Endometrium (tissue), 2 donors: ENCODE results near the gene LDAF1.
"Not testable (repeated sequence)": the region's sequence is repeated elsewhere in the genome, so short reads cannot be mapped to it uniquely, and the experiment has no call there.

Experiments used
- FAIRE-seq: peaks from 2 replicates; lab custom pipeline; 2012; peaks lifted over from hg19 to GRCh38; lab: Jason Lieb, UNC
- donor health status: control.
- donor health status: control.

The LDAF1 gene

DNA sequence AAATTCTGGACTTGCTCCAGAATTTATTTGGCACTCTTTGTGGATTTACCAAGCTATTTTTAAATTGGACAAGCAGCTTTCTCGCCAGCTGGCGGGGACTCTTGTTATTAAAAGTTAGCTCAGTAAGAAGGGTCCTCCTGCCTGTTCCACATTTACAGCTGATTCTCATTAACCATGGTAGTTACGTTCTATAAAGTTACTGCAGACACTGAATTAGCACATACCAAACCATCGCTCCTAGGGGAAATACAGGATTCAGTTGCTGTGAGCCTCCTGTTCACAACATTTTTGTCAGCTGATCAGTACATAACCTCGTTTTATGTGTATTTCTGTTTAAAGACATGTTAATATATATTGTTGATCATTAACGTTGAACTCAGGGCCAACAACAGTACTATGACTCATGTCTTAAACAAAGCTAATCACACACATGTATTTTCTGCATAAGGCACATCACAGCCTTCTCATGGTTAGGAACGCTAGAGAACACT is 4.2 kb downstream of the LDAF1 start:
- no peak for FAIRE-seq

DNA sequence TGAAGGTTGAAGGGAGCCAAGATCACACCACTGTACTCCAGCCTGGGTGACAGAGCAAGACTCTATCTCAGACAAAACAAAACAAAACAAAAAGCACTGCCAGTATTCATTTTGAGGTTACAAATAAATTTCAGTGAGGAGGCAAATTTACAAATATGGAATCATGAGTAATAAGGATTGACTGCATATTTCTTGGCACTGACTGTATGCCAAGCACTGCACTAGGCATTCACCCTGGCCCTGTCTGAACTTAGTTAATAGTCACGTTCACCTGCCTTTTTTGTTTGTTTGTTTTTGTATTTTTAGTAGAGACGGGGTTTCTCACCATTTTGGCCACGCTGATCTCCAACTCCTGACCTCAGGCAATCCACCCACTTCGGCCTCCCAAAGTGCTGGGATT is 5.1 kb downstream of the LDAF1 start:
- FAIRE-seq: no peak

DNA sequence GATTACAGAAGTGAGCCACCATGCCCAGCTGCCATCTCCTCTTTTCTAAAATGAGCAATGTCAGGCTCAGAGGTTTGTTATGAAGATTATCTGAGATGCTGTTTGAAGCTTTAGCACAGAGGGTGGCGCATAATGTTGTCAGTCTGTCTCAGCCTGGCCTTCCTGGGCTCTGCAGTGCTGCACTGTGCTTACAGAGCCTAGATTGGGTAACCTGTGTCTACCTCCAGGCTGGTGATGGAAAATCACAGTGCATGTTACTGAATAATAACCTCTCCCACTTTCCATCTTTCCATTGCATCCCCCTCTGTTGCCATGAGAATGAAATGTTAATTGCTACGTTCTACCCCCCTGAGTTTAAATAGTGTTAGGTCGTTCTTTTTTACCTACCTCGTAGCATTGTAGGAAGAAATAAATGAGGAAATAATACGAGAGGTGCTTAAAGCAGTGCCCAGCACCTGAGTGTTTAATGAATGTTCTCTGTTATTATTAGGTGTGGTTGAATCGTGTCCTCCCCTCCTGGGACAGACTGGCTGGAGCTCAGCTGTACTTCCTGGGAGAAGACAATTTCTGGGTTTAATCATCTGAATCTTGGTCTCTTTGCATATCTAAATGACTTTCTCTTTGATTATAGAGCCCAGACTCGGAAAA is 6.2 kb downstream of the LDAF1 start:
- no peak for FAIRE-seq

DNA sequence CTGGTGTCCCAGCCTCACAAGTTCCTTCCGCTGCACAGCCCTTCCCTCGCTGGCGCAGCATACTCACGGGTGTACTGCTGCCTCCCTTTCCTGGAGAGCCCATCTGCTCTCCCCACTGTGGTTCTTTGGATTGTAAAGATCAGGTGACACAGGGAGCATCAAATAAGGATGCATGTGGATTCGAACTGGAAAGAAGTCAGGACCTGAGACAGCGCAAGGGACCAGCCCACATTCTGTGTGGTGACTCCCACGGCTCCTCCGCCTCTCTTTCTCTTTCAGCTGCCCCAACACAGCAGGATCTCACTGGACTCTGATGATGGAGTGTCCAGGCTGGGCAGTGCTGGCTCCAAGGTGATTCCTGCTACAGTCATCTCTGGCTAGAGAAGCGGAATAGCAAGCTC is 8.1 kb downstream of the LDAF1 start:
- no peak for FAIRE-seq

DNA sequence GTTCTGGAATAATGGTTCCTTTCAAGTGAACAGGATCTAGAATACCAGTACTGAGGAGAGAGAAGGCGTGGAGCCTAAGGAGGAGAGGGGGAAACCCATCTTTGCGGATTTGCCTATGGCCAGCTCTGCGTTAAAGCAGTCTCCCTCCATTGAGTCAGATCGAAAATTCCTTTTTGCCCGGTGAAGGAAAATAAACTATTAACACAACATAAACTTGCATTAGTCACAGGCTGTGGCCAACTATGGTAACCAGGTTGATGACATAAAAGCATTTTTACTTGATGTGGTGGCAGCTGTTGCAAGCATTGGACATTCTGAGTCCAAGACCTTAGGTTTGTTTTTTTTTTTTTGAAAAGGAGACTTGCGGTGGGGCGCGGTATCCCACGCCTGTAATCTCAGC is 8.9 kb downstream of the LDAF1 start:
- FAIRE-seq: no peak

DNA sequence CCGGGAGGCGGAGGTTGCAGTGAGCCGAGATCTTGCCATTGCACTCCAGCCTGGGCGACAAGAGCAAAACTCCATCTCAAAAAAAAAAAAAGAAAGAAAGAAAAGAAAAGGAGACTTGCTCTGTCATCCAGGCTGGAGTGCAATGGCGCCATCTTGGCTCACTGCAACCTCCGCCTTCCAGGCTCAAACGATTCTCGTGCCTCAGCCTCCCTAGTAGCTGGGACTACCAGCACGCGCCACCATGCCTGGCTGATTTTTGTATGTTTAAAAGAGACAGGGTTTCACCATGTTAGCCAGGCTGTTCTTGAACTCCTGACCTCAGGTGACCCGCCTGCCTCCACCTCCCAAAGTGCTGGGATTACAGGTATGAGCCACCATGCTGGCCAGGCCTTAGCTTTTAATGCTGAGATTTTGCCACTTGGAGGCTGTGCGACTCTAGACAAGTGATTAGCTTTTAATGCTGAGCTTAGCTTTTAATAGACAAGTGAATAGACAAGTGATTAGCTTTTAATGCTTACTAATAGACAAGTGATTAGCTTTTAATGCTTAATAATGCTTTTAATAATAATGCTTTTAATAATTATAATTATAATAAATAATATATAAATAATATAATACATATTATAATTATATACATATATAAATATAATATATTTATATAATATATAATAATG is 9.6 kb downstream of the LDAF1 start:
- no peak for FAIRE-seq

DNA sequence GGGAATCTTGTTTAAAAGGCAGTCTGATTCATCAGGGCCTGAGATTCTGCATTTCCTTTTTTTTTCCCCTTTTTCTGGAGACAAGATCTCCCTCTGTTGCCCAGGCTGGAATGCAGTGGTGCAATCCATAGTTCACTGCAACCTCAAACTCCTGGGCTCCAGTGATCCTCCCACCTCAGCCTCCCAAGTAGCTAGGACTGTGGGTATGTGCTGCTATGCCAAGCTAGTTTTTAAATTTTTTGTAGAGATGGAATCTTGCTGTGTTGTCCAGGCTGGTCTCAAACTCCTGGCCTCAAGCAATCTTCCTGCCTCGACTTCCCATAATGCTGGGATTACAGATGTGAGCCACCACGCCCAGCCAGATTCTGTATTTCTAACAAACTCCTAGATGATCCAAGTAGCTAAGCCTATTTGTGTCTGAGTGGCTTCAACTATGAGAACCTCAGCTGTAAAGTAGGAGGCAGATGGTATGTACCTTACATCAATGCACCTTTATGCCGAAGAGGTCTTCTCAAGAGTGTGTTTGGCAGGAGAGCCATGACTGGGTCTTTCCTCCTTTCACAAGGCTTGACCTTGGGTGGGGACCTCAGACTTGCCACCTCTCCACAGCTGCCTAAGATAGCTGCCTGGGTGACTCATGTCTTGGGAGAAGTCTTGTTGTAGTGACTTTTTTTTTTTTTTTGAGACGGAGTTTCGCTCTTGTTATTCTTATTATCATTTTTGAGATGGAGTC is 10.9 kb downstream of the LDAF1 start:
- FAIRE-seq: no peak

DNA sequence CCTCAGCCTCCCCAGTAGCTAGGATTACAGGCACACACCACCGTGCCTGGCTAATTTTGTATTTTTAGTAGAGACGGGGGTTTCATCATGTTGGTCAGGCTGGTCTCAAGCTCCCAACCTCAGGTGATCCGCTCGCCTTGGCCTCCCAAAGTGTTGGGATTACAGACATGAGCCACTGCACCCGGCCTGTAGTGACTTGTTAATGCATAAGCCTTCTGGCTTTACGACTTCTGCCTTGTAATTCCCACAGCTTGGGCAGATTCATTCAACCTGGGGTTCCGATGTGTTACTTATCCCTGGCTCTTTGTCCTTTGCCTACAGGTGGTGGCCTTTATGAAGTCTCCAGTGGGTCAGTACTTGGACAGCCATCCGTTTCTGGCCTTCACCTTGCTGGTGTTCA is 11.6 kb downstream of the LDAF1 start:
- FAIRE-seq: not testable (repeated sequence)

DNA sequence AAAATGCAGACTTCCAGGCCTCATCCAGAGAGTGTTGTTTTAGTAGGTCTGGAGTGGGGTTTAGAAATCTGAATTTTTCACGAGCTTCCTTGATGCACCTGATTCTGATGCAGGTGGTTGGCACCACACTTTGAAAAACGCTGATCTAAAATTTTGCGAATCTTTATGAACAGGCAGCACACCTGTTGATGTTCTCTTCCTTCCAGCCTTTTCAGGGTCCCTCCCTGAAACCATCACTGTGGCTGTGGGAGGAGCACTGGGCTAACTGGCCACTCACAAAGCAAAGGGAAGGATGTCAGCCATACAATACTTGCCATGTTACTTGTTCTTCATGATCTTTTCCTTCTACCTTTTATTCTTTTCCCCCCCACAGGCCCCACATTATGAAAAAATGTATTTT is 14.2 kb downstream of the LDAF1 start:
- no peak for FAIRE-seq

DNA sequence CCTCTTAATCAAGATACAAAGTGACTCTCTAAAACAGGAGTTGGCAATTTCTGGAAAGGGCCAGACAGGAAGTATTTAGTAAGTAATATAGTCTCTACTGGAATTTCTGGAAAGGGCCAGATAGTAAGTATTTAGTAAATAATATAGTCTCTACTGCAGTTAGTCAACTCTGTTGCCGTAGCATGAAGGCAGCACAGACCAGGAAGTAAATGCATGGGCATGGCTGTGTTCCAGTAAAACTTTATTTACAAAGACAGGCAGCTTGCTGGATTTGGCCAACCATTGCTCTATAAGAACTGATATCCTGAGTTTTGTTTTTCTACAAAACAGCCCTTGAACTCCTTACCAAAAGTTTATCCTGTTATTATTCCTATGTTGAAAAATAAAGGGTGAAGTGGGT is 16.9 kb downstream of the LDAF1 start:
- no peak for FAIRE-seq

DNA sequence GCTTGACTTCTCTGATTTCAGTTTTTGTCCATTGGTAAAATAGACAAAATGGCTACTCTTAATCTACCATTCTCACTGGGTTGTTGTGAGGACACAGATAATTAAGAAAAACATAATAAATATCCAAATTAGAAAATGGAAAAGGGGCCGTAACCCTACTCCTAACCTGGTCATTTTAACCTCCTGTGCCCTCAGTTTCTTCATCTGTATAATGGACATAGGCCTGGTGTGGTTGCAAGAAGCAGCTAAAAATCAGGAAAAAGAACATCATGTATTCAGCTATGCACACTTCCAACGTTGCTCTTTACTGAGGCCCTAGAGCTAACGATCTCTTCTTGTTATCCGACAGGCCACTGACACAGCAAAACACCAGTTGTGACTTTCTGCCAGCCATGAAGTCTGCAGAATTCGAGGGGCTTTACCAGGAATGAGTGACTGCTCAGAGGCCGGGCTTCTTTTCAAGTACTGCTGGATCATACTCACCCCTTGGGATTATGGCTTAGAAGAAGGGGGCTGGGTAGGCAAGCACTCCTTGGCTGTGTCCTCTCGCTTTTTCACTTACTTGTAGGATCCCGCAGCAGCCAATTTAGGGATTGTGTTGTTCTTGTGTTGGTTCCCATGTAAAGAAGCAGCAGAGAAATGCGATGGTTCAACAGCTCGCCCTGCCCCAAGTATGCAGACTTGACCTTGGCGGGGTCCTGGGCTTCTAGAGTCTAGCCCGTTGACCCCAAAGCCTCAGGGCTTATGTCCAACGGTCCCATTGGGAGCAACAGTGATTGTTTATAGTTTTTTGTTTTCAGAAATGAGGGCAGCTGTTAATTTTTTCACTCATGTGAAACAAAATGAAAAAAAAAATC is 20.9 kb downstream of the LDAF1 start:
- no peak for FAIRE-seq

DNA sequence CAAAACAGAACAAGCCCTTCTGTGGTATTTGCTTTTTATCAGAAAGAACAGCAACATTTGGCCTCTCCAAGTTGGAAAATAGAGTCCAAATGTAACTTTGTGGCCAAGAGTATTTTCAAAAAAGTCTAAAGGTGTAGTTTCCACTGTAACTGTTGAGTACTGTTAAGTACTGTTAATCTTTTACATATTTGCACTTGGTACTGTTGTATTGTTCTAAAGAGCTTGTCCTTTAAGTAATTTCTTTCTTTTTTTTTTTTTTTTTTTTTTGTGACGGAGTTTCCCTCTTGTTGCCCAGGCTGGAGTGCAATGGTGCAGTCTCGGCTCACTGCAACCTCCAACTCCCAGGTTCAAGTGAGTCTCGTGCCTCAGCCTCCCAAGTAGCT is 21.5 kb downstream of the LDAF1 start:
- peak; percentile 77 for FAIRE-seq

DNA sequence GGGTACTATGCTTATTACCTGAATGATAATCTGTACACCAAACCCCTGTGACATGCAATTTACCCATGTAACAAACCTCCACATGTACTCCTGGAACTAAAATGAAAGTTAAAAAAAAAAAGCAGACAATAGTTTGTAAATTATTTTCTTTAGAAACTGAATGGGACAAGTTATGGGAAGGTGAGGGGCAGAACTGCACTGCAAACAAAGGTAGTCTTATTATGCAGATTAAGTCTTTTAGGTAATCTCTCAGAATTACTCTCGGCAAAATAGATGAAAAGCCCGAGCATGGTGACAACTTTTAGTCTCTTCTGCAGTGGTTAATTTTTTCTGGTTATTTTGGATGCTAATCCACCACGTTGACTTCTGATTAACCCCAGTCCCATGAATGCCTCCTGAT is 25.5 kb downstream of the LDAF1 start:
- no peak for FAIRE-seq

DNA sequence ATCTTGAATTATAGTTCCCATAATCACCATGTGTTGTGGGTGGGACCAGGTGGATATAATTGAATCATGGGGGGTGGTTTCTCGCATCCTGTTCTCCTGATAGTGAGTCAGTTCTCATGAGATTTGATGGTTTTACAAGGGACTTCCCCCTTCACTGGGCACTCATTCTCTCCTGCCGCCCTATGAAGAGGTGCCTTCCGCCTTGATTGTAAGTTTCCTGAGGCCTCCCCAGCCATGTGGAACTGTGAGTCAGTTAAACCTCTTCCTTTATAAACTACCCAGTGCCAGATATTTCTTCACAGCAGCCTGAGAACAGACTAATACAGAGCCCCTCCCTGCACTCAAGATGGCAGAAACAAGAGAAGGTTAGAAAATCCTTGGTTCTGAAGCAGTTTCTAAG is 26.4 kb downstream of the LDAF1 start:
- FAIRE-seq: no peak

DNA sequence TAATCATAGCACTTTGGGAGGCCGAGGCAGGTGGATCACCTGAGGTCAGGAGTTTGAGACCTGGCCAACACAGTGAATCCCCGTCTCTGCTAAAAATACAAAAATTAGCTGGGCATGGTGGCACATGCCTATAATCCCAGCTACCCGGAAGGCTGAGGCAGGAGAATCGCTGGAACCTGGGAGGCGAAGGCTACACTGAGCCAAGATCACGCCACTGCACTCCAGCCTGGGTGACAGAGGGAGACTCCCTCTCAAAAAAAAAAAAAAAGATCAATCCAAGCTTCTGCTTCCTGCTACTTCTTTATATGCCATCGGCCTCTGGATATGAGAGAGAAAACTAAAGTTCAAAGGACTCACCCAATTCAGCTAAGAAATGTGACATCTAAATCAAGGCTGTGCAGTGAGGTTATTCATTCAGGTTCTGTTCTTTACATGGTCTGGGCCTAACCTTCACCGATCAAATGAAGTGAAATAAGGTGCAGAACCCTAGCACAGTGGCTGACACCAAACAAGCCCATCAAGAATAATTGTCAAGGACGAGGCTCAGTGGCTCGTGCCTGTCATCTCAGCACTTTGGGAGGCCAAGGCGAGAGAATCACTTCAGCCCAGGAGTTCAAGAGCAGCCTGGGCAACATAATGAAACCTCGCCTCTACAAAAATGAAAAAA is 27.3 kb downstream of the LDAF1 start:
- FAIRE-seq: no peak

DNA sequence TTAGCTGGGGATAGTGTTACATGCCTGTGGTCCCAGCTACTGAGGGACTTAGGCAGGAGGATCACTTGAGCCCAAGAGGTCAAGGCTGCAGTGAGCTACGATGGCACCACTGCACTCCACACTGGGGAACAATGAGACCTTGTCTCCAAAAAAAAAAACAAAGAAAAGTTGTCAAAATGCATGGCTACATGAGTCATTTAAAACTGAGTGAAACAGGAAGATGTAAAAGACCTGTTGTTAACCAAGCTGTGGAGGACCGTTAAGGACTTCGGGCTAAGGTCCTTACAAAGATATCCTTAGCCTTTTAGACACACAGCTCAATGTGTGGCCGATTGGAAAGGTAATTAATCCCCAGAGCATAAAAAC is 27.8 kb downstream of the LDAF1 start:
- FAIRE-seq: no peak

DNA sequence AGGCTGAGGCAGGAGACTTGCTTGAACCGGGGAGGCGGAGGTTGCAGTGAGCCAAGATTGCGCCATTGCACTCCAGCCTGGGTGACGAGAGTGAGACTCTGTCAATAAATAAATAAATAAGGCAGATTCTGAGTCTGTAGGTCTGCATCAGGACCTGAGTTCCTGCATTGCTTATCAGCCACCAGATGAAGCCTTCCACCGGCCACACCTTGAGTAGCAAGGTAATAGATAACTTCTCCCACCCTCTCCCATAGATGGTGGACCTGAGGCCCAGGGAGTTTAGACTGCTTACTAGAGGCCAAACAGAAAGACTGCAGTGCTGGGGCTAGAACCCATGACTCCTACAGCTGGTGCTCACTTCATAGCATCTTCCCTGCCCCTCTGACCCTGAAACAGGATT is 30.8 kb downstream of the LDAF1 start:
- FAIRE-seq: no peak

DNA sequence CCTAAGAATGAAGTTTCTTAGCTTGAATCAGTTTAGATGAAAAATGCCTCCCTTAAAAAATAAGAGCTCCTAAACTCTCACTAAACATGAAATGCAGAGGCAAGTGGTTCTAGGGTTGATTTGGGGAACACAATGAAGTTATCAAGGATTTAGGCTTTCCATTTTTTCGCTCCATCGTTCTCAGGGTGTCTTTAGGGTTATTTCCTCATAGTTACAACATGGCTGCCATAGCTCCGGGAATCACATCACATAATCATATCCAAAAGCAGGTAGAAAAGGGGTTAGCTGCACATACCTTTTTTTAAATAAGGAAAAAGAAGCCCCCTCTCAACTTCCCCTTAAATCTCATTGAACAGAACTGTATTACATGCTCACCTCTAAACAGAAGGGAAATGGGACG is 31.5 kb downstream of the LDAF1 start:
- FAIRE-seq: no peak

DNA sequence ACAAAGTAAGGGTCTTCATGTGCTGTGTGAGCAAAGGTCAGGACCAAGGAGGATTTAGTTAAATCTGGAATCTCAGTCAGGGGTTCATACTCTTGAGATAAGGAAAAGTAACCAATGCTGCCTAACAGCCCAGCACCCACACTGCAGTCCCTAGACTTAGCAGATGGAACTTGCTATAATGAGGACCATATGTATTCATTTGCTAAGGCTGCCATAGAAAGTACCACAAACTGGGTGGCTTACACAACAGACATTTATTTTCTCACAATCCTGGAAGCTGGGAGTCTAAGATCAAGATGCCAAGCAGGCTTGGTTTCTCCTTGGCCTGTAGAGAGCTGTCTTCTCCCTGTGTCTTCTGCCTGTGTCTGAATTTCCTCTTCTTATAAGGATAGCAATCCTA is 32.1 kb downstream of the LDAF1 start:
- no peak for FAIRE-seq

DNA sequence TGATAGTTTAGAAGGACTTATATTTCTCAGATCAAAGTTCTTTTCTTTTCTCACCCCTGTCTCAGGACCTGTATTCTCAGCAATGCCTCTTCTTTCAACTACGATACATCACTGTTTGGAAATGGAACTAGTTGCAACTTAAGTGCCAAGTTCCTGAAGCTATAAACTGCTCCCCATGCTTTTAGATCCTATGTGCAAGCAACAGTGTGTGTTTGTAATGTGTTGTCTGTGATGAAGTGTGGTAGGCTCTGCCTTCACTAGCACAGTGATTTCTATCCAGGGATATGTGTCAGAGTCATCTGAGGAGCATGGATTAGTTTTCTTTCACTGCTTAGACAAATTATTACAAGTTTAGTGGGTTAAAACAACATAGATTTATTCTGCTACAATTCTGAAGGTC is 34.5 kb downstream of the LDAF1 start:
- FAIRE-seq: no peak

DNA sequence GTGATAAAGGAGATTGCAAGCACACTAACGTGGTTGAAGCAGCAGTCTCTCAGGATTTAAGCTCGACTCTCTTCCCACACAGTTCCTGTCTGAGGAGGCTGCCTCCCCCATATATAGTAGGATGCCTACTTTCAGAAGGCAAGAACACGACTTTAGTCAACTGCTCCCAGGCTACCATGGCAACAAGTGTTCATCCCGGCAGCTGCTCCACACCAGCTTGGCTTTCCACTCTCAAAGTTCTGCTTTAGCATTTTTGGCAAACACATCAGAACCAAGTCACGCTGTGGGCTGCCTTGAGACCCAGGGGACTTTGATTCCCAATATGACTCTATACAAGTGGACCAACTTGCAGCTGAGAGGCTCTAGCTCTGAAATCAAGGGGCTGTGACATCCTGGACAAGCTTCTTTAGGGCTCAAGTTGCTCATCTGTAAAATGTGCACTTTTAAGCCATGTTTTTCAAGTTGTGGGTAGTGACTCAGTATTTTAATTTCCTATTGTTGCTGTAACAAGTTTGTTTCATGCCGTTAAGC is 36.4 kb downstream of the LDAF1 start:
- no peak for FAIRE-seq

DNA sequence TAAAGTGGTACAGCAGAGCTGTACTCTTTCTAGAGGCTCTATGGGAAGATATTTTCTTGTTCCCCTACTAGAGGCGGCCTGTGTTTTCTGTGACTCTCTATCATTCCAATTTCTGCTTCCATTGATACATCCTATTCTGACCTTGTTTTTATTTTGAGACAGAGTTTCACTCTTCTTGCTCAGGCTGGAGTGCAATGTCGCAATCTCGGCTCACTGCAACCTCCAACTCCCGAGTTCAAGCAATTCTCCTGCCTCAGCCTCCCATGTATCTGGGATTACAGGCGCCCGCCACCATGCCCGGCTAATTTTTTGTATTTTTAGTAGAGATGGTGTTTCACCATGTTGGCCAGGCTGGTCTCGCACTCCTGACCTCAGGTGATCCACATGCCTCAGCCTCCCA is 36.9 kb downstream of the LDAF1 start:
- FAIRE-seq: not testable (repeated sequence)
